Lung (tissue), 12 donors: ENCODE data around the gene STK40. TPM values are rescaled to one million over a fixed set of nuclear protein-coding genes. Genes with fewer than 3 reads are reported as not detected.

ENCODE experiments used
- ATAC-seq: fragments of 200-7000 bp; cut with Tn5 transposase; one replicate; pipeline ENCODE4 v1.9.1; 2020; ENCODE audit warnings: moderate number of reproducible peaks; ENCODE audit not compliant: insufficient read depth, low FRiP score
- DNase-seq, 3 donors: peaks; one replicate each; pipeline ENCODE4 v3.0.0-alpha.2; 2013 to 2017
- H3K27ac ChIP-seq, 2 donors: one replicate each; pipeline ENCODE4 v1.5.1; 2013; ENCODE audit warnings: mild to moderate bottlenecking in 2 of 2, moderate library complexity in 2 of 2, control low read depth in 1 of 2, inconsistent platforms in 1 of 2, low read depth in 1 of 2, low read length in 1 of 2
- H3K27me3 ChIP-seq, 3 donors: one replicate each; pipeline ENCODE4 v1.5.1; 2013; ENCODE audit warnings: low read length in 2 of 3; ENCODE audit not compliant: control insufficient read depth in 3 of 3, insufficient read depth in 3 of 3
- H3K36me3 ChIP-seq, 4 donors: one replicate each; pipeline ENCODE4 v1.5.1; 2013; ENCODE audit warnings: low read length in 4 of 4, mild to moderate bottlenecking in 1 of 4, moderate library complexity in 1 of 4; ENCODE audit not compliant: control insufficient read depth in 4 of 4, insufficient read depth in 4 of 4
- H3K4me1 ChIP-seq, 5 donors: one replicate each; pipeline ENCODE4 v1.5.1; 2013; ENCODE audit warnings: low read length in 5 of 5, mild to moderate bottlenecking in 2 of 5, moderate library complexity in 1 of 5; ENCODE audit not compliant: control insufficient read depth in 5 of 5, insufficient read depth in 5 of 5
- H3K4me3 ChIP-seq: one replicate; pipeline ENCODE4 v1.5.1; 2013; ENCODE audit warnings: mild to moderate bottlenecking, control low read depth, moderate library complexity
- H3K9ac ChIP-seq, 2 donors: one replicate each; pipeline ENCODE4 v1.5.1; 2013; ENCODE audit warnings: low read length in 2 of 2, control low read depth in 1 of 2; ENCODE audit not compliant: insufficient read depth in 1 of 2
- H3K9me3 ChIP-seq, 4 donors: one replicate each; pipeline ENCODE4 v1.5.1; 2013; ENCODE audit warnings: low read length in 3 of 4, mild to moderate bottlenecking in 1 of 4, moderate library complexity in 1 of 4; ENCODE audit not compliant: control insufficient read depth in 4 of 4, insufficient read depth in 3 of 4
- CTCF ChIP-seq: IDR thresholded peaks from 2 replicates; pipeline ENCODE4 v1.5.1; 2012; ENCODE audit warnings: mild to moderate bottlenecking; ENCODE audit errors: control extremely low read depth, extremely low read depth
- WGBS, 2 donors: extraction: QIAGEN DNeasy Blood & Tissue Kit; methylation state at CpG; one replicate each; pipeline ENCODE4 v1.1.7; 2013; 5-methylcytosine and 5-hydroxymethylcytosine counted together
- polyA plus RNA-seq, 2 donors: library from polyadenylated mRNA; stranded (reverse); fragments of 200-250 nt; gene quantifications; one replicate each; pipeline ENCODE4 v1.2.1, GENCODE V29; 2013
- total RNA-seq, 2 donors: library from RNA; depleted of rRNA in 1 of 2; stranded (reverse); fragments of >200 nt in 1 of 2; gene quantifications; one replicate each; pipeline ENCODE4 v1.2.1, GENCODE V29; 2014 to 2021
- donor health status: control.
- donor health status: control.
- donor health status: Bipolar disorder and iron deficiency.
- donor health status: healthy.
- donor health status: DM: yes; HTN: yes; CAD: no.

STK40 gene
- total and polyA plus RNA-seq, 4 donors, result 25.4 to 82.9 (median 48.7) TPM

GRCh38 chr1:36415661-36416326, 30.1 kb upstream of the STK40 start:
- TF ChIP-seq CTCF, result no peak
- WGBS, 2 donors, result 90 to 91% methylated on average over 15 of the region's 15 CpGs
- H3K9me3 ChIP-seq, result no peaks in the 10 kb centered on the region
- DNase-seq (no peak), ATAC-seq (no peak)
- no peak overlapping the region for H3K9ac ChIP-seq
- H3K27me3 ChIP-seq, result no peaks in the 10 kb centered on the region
- H3K4me1 ChIP-seq, result peaks cover 0 to 5% (median 0%) of the 10 kb centered on the region in 5 donors
- peaks cover 0 to 3% (median 2%) of the 10 kb centered on the region in 4 donors for H3K36me3 ChIP-seq
- no peak overlapping the region for H3K27ac ChIP-seq
- no peak overlapping the region for H3K4me3 ChIP-seq

- Histone ChIP-seq H3K4me3 (no peak overlapping the region), H3K36me3 (peaks cover 0 to 3% (median 2%) of the 10 kb centered on the region in 4 donors), H3K9me3 (no peaks in the 10 kb centered on the region), H3K4me1 (no peaks in the 10 kb centered on the region), H3K27me3 (no peaks in the 10 kb centered on the region), H3K27ac (no peak overlapping the region), H3K9ac (no peak overlapping the region)
- 91 to 94% methylated on average over 4 of the region's 4 CpGs for WGBS, 2 donors
- TF ChIP-seq CTCF, result no peak
- ATAC-seq, result no peak
- no peak for DNase-seq
Measured at GRCh38 chr1:36414384-36414783, 28.7 kb upstream of the STK40 start.

- Histone ChIP-seq H3K4me1 (no peaks in the 10 kb centered on the region), H3K27me3 (no peaks in the 10 kb centered on the region), H3K27ac (no peak overlapping the region), H3K4me3 (no peak overlapping the region), H3K36me3 (no peaks in the 10 kb centered on the region), H3K9ac (no peak overlapping the region), H3K9me3 (no peaks in the 10 kb centered on the region)
- DNase-seq (no peak), ATAC-seq (no peak)
- no peak for TF ChIP-seq CTCF
- WGBS, 2 donors, result 55 to 71% methylated on average over 11 of the region's 11 CpGs
Measured at GRCh38 chr1:36411674-36412648, 26.2 kb upstream of the STK40 start.
